HG03565 (cell line): ENCODE measurements around the gene FAT1.

Experiments used
- ATAC-seq: cut with Tn5 transposase; IDR thresholded peaks from one replicate; pipeline ENCODE4 v1.9.1; 2021; ENCODE audit warnings: mild to moderate bottlenecking, moderate library complexity; ENCODE audit not compliant: unreplicated experiment

FAT1 gene

DNA sequence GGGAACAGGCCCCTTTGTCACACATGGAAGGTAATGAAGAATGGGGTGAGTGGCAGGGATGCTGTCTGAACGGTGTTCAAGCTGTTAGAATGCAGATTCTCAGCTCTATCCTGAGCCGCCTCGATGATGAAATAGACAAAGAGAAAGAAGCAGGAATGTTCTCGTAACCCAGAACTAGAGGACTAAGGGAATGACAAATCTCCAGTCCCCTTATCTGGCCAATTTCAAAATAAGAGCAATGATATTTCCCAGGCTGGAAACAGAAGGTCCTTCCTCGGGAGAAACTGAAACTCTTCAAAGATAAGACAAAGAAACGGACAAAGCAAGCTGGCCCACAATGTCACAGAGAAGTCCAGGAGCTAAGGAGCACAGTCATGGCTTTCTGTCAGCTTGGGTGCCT, 138.7 kb downstream of the FAT1 start:
- no peak for ATAC-seq

- no peak for ATAC-seq
Measured at GRCh38 chr4:186581421-186581820, 142.2 kb downstream of the FAT1 start.

DNA sequence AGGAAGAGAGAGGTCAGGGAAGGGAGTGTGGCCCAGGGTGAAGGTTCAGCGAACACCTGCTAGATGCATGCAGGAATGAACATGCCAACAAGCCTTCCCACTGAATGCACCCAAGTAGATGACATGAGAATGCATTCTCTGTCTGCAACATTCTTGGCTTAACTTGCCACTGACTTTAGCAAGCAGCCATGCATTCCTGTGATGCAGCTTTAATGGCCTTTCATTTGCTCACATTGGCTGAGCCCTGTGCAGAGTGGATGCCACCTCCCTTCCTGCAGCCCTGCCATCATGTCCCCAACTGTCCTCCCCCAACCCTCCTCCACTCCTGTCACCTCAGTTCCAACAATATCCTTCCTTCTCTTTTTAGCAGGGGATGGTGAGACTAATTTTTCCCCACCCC, 143.0 kb downstream of the FAT1 start:
- ATAC-seq = no peak

GRCh38 chr4:186570193-186570996, 153.3 kb downstream of the FAT1 start:
- no peak for ATAC-seq

DNA sequence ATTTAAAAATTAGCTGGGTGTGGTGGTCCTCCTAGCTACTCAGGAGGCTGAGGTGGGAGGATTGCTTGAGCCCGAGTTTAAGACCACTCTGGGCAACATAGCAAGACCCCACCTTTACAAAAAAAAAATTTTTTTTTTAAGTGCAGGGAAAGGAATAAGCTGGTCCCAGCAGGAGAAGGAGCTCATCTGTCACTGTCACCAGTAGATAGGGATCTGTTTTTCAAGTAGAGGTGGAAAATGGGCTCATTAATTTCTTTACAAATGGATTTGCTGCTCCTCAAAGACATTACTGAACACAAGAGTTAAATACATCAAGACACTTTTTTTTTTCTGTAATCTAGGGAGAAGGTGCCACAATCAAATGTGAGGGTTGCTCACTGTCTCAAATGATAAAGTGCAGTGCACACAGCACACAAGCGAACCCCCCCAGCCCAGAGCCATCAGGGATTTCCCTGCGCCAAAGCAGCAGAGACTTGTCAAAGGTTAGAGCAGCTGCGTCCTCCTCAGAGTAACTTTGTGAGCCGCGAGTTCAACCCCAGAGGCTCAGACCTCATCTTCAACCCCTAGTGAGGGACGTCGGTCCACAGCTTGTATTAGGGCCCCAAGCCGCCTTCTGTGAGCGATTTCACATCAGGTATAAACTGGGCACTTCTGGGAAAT, 154.0 kb downstream of the FAT1 start:
- ATAC-seq = no peak

DNA sequence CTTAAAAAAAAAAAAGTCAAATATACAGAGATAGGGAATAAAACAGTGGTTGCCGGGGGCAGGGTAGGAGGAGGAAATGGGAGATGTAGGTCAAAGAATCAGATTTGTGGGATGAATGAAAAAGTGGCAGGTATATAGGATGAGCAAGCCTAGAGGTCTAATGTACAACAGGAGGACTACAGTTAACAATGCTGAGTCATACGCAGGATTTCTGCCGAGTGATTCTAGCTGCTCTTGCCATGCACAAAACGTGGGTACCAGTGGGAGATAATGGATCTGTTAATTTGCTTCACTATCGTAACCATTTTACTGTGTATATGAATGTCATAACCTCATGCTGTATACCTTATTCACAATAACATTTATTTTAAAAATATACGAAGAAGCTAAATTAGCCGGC, 157.6 kb downstream of the FAT1 start:
- no peak for ATAC-seq

DNA sequence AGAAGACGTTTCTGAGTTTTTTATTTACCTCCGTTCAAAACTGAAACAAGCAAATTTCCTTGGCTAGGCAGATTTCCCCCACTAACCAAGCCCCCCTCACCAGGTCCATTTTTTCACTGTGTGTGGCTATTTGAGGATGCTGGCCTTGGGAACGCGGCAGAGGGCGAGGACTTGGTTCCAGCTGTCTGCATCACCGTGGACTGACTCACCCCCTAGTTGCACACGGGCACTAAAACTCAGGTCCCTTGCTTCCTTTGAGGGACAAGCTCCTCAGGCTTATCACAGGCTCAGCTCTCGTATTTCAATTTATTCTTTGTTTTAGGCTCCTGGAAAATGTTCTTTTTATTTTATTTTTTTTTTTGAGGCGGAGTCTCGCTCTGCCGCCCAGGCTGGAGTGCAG, 159.9 kb downstream of the FAT1 start:
- no peak for ATAC-seq

DNA sequence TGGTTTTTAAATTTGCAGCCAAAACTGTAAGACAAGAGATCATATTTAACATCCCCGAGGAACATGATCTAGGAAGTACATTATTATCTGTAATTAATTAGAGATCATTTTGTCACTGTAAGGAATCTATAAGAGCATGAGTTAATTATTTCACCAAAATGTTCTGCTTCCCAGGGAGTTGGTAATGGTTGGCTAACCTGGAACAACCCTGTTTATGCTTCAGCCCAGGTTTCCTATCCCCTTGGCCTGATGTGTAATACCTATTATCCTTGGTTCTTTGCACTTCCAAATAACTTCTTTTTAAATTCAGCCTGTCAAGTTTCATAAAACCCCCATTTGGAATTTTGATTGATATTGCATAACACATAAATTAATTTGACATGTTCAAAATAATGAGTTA, 161.9 kb downstream of the FAT1 start:
- ATAC-seq = no peak

- no peak for ATAC-seq
Measured at GRCh38 chr4:186560647-186561046, 163.0 kb downstream of the FAT1 start.

DNA sequence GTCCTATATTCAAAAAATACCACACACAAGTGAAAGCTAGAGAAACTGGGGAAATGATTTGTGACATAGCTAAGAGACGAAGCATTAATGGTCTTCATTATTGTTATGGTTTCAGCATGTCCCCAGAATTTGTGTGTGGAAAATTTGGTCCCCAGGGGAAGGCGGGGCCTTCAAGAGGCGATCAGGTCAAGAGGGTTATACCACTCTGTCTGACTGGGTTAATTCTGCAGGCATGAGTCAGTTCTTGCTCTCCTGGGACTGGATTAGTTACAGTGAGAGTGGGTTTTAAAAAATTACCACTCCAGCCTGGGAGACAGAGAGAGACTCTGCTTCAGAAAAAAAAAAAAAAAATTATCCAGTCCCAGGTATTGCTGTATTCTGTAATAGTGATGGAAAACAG, 166.2 kb downstream of the FAT1 start:
- no peak for ATAC-seq

DNA sequence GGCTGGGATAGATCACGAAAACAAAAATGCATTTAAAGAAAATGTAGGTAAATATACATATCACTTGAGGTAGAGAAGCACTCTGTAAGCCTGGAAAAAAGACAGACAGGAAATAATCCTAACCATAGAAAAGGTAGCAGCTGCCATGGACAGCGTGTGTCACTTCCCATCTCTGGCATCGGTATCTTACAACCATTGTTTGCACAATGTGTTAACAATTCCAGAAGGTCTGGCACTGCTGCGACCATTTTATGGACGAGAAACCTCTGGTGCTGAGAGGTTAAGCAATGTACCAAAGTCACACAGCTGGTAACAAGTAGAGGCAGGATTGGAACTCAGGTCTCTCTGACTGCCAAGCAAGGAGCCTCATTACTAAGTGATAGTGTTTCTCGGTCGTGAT, 166.6 kb downstream of the FAT1 start:
- ATAC-seq = no peak

DNA sequence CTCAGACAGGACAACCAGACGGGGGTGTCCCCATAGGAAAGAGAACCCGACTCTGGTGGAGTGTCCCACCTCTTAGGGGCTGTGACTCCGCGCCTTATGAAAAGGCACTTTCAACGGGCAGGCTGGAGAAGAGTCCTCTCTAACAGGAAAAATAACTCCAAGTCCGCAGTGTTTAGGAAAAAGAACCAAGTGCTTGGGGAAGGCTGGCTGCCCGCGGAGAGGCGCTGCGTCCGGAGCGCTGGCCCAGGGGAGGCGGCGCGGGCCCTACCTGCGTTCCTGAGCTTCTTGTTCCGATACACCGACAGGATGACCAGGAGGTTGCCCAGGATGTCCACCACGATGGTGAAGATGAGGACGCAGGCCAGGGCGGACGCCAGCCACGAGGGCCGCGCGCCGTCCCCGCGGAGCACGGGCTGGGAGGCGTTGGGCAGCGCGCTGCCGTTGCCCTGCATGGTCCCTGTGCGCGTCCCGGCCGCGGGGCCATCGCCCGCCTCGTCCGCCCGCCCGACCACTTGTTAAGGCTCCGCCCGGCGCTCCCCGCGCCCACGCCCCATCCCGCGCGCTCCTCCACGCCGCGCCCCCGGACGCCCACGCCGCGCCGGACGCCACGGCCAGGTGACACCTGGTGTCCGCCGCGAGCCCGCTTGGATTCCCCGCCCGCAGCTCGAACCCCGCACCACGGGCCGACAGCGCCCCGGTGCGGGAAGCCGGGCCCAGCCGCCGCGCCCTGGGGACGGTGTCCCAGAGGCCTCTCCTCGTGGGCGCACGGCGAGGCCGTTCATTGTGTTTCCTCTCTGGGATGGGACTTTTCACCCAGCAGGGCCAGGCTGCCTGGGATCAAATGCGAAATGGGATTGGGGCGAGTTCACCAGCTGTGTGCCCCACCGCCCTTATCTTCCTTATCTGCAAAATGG, 168.5 kb downstream of the FAT1 start, which contains the start of gene MTNR1A:
Gene MTNR1A, minus strand, starts transcription at position 654 of the 914 bp plus-strand sequence. Its CDS starts 202 bp downstream, at position 452.
- ATAC-seq = no peak

- no peak for ATAC-seq
Measured at GRCh38 chr4:186554539-186554913, 169.1 kb downstream of the FAT1 start.

- ATAC-seq = no peak
Measured at GRCh38 chr4:186553717-186554116, 169.9 kb downstream of the FAT1 start.

GRCh38 chr4:186551849-186552248, 171.8 kb downstream of the FAT1 start:
- ATAC-seq = no peak

GRCh38 chr4:186545436-186545835, 178.2 kb downstream of the FAT1 start:
- ATAC-seq = no peak

- ATAC-seq = no peak
Measured at GRCh38 chr4:186543206-186543605, 180.4 kb downstream of the FAT1 start.

DNA sequence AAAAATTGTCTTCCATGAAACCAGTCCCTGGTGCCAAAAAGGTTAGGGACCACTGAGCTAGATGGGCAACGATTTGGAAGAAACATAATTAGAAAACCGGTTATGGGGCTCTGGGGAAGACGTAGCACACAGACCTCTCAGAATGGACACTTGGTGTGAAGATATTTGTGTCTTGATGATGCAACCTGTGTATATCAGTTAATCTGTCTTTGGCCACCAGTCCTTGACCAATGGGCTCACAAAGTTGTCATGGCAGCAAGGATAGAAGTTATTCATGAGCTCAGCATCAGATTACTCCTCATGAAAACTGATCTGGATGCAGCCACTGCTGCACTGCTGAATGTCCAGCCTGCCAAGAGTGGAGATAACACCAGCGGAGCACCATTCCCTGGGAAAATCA, 181.9 kb downstream of the FAT1 start:
- no peak for ATAC-seq

GRCh38 chr4:186537843-186538521, 185.7 kb downstream of the FAT1 start:
- no peak for ATAC-seq
